Caco-2 (cell line): ENCODE results near the gene MAMLD1. TPM values are rescaled to one million over a fixed set of nuclear protein-coding genes. Genes with fewer than 3 reads are reported as not detected.

Experiments used
- BruUV-seq: library from RNA; stranded (reverse); fragments of 400-500 nt; replicated peaks from 2 replicates; lab custom pipeline; 2021; lab: Mats Ljungman, UMichigan
- CTCF ChIA-PET: fragments of 300-600 bp; sonication (Branson Sonifier 250); formaldehyde crosslinking; loops from one replicate; lab custom pipeline; 2022; ENCODE audit warnings: antibody characterized with exemption; lab: Charles Lee
- POLR2A ChIA-PET: fragments of 300-600 bp; sonication (Branson Sonifier 250); formaldehyde crosslinking; loops from one replicate; lab custom pipeline; 2022; ENCODE audit warnings: antibody characterized with exemption; lab: Charles Lee
- DNase-seq, 2 experiments: peaks; one replicate each; pipeline versions ENCODE4 v3.0.0 to v3.0.0-alpha.2; 2020 to 2022
- H3K27me3 ChIP-seq: replicated peaks from 2 replicates; pipeline ENCODE4 v1.6.0; 2011; ENCODE audit warnings: low read length; ENCODE audit not compliant: control insufficient read depth, insufficient read depth
- H3K36me3 ChIP-seq: 2 replicates; pipeline ENCODE4 v1.5.1; 2011; ENCODE audit warnings: low read length; ENCODE audit not compliant: control insufficient read depth, insufficient read depth
- H3K4me1 ChIP-seq: fragments of 250-450 bp; sonication (Bioruptor Pico); 2 replicates; pipeline ENCODE4 v1.5.1; 2020; ENCODE audit warnings: mild to moderate bottlenecking
- H3K4me3 ChIP-seq: 2 replicates; pipeline ENCODE4 v1.5.1; 2011; ENCODE audit warnings: low read depth, mild to moderate bottlenecking, control low read depth, low read length
- H3K9me3 ChIP-seq: fragments of 250-450 bp; sonication (Bioruptor Pico); 2 replicates; pipeline ENCODE4 v1.5.1; 2020; ENCODE audit warnings: mild to moderate bottlenecking, moderate library complexity
- H3K27ac Mint-ChIP-seq: one replicate; pipeline ENCODE4 v1.8.0; 2022; ENCODE audit warnings: mixed read lengths; ENCODE audit not compliant: unreplicated experiment
- H3K27me3 Mint-ChIP-seq: one replicate; pipeline ENCODE4 v1.8.0; 2022; ENCODE audit warnings: mixed read lengths; ENCODE audit not compliant: insufficient read depth, unreplicated experiment
- H3K36me3 Mint-ChIP-seq: one replicate; pipeline ENCODE4 v1.8.0; 2022; ENCODE audit warnings: mild to moderate bottlenecking, mixed read lengths; ENCODE audit not compliant: insufficient read depth, unreplicated experiment
- H3K4me1 Mint-ChIP-seq: one replicate; pipeline ENCODE4 v1.8.0; 2022; ENCODE audit warnings: low read depth, mixed read lengths; ENCODE audit not compliant: unreplicated experiment
- H3K4me3 Mint-ChIP-seq: one replicate; pipeline ENCODE4 v1.8.0; 2022; ENCODE audit warnings: mild to moderate bottlenecking, moderate library complexity, mixed read lengths; ENCODE audit not compliant: unreplicated experiment
- H3K9me3 Mint-ChIP-seq: one replicate; pipeline ENCODE4 v1.8.0; 2022; ENCODE audit warnings: mixed read lengths; ENCODE audit not compliant: unreplicated experiment
- intact Hi-C: fragments of 100-400 bp; cut with micrococcal nuclease; formaldehyde crosslinking; loops from one replicate; pipeline ENCODE4 v1.10.0; 2022; ENCODE audit not compliant: unreplicated experiment
- total RNA-seq: library from RNA; stranded (reverse); gene quantifications from 2 replicates; pipeline ENCODE4 v1.2.3, GENCODE V29; 2022
- TF ChIP-seq, protein P1 (sequence below), 2 experiments: fragments of 200-600 bp in 1 of 2; IDR thresholded peaks; 1 replicate in 1 of 2; 2 replicates in 1 of 2; pipeline versions ENCODE4 v1.5.1 to v1.8.0; 2011 to 2022; ENCODE audit warnings: antibody characterized with exemption in 1 of 2, control low read depth in 1 of 2, inconsistent platforms in 1 of 2, low read depth in 1 of 2, low read length in 1 of 2, mild to moderate bottlenecking in 1 of 2, moderate library complexity in 1 of 2; ENCODE audit not compliant: insufficient read depth in 1 of 2, severe bottlenecking in 1 of 2, unreplicated experiment in 1 of 2

MAMLD1 gene
- total RNA-seq, 1 experiment from 2014 or later: not detected

DNA sequence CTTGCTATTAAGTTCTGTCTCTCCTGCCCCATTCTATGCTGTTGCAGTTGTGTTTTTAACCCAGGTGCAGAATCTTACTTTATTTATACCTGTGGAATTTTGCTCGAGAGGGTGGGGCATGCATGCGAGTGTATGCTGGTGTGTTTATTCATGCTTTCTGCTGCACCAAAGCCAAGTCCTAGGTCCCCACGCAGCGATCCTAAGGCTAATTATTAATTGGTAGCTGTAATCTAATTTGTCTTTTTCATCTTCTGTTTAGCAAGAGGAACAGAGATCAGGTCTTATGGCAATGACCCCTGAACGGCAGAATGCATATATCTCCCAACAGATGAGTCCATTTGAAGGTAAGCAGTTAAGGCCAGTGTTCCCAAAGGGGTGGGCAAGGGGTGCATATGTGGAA, 146.6 kb downstream of the MAMLD1 start:
- DNase-seq: no peak
- no peak overlapping the region for H3K4me3 Mint-ChIP-seq
- H3K27ac Mint-ChIP-seq: no peak overlapping the region
- no peaks in the 10 kb centered on the region for H3K36me3 ChIP-seq
- no peaks in the 10 kb centered on the region for H3K27me3 Mint-ChIP-seq
- intact Hi-C loops: no loop called here
- no TSS peak for BruUV-seq
- no peak overlapping the region for H3K4me3 ChIP-seq
- no peaks in the 10 kb centered on the region for H3K9me3 Mint-ChIP-seq
- no peaks in the 10 kb centered on the region for H3K27me3 ChIP-seq
- no peaks in the 10 kb centered on the region for H3K4me1 Mint-ChIP-seq
- no peaks in the 10 kb centered on the region for H3K4me1 ChIP-seq
- H3K36me3 Mint-ChIP-seq: no peaks in the 10 kb centered on the region
- no peaks in the 10 kb centered on the region for H3K9me3 ChIP-seq
- CTCF ChIA-PET: no interaction called here
- TF ChIP-seq, protein P1, sequence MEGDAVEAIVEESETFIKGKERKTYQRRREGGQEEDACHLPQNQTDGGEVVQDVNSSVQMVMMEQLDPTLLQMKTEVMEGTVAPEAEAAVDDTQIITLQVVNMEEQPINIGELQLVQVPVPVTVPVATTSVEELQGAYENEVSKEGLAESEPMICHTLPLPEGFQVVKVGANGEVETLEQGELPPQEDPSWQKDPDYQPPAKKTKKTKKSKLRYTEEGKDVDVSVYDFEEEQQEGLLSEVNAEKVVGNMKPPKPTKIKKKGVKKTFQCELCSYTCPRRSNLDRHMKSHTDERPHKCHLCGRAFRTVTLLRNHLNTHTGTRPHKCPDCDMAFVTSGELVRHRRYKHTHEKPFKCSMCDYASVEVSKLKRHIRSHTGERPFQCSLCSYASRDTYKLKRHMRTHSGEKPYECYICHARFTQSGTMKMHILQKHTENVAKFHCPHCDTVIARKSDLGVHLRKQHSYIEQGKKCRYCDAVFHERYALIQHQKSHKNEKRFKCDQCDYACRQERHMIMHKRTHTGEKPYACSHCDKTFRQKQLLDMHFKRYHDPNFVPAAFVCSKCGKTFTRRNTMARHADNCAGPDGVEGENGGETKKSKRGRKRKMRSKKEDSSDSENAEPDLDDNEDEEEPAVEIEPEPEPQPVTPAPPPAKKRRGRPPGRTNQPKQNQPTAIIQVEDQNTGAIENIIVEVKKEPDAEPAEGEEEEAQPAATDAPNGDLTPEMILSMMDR (IDR thresholded peaks at IDR 0.05; ENCODE audit: insufficient read depth in 1 of 2, low read depth in 1 of 2, low read length in 1 of 2, severe bottlenecking in 1 of 2, unreplicated experiment in 1 of 2): no peak
- POLR2A ChIA-PET: no interaction called here

DNA sequence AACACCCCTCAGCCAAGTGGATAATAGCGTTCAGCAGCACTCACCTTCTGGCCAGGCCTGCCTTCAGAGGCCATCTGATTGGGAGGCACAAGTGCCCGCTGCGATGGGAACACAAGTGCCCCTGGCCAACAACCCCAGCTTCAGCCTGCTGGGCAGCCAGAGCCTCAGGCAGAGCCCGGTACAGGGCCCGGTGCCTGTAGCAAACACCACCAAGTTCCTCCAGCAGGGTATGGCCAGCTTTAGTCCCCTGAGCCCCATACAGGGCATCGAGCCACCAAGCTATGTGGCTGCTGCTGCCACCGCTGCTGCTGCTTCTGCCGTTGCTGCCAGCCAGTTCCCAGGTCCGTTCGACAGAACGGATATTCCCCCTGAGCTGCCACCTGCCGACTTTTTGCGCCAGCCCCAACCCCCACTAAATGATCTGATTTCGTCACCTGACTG, 149.4 kb downstream of the MAMLD1 start:
- H3K4me1 ChIP-seq: no peaks in the 10 kb centered on the region
- BruUV-seq: no TSS peak
- no peak for DNase-seq
- Mint-ChIP-seq H3K9me3 (no peaks in the 10 kb centered on the region), H3K27me3 (peaks cover 9% of the 10 kb centered on the region), H3K4me1 (no peaks in the 10 kb centered on the region), H3K27ac (no peak overlapping the region), H3K4me3 (no peak overlapping the region), H3K36me3 (no peaks in the 10 kb centered on the region)
- intact Hi-C loops: no loop called here
- no peak overlapping the region for H3K4me3 ChIP-seq
- POLR2A ChIA-PET: no interaction called here
- H3K9me3 ChIP-seq: no peaks in the 10 kb centered on the region
- H3K36me3 ChIP-seq: no peaks in the 10 kb centered on the region
- TF ChIP-seq, protein P1 (IDR thresholded peaks at IDR 0.05; ENCODE audit: insufficient read depth in 1 of 2, low read depth in 1 of 2, low read length in 1 of 2, severe bottlenecking in 1 of 2, unreplicated experiment in 1 of 2): no peak
- no peaks in the 10 kb centered on the region for H3K27me3 ChIP-seq
- CTCF ChIA-PET: no interaction called here

DNA sequence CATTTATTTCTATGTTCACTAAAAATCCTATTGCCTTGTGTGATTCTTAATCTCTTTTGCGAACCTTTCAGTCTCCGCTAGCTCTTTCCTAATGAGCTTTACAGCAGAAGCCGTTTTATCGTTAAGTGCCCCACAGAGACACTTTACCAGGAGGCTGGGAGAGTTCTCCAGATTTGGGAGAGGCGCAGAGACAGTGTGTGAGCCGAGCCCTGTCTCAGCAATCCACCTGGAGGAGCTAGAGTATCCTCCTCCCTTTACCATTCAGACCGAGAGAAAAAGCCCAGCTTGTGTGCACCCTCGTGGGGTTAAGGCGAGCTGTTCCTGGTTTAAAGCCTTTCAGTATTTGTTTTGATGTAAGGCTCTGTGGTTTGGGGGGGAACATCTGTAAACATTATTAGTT, 150.4 kb downstream of the MAMLD1 start:
- Mint-ChIP-seq H3K36me3 (no peaks in the 10 kb centered on the region), H3K4me1 (no peaks in the 10 kb centered on the region), H3K9me3 (no peaks in the 10 kb centered on the region), H3K27me3 (peaks cover 9% of the 10 kb centered on the region), H3K27ac (no peak overlapping the region), H3K4me3 (no peak overlapping the region)
- no peak overlapping the region for H3K4me3 ChIP-seq
- POLR2A ChIA-PET: no interaction called here
- CTCF ChIA-PET: interaction anchor here (0.5 kb wide), 1 partner anchor 11 kb away, joined by 3 read pairs; no protein-coding TSS in a partner anchor
- no peaks in the 10 kb centered on the region for H3K9me3 ChIP-seq
- no TSS peak for BruUV-seq
- no peak for DNase-seq
- no peaks in the 10 kb centered on the region for H3K4me1 ChIP-seq
- intact Hi-C loops: no loop called here
- no peaks in the 10 kb centered on the region for H3K27me3 ChIP-seq
- TF ChIP-seq, protein P1 (IDR thresholded peaks at IDR 0.05; ENCODE audit: insufficient read depth in 1 of 2, low read depth in 1 of 2, low read length in 1 of 2, severe bottlenecking in 1 of 2, unreplicated experiment in 1 of 2): no peak
- no peaks in the 10 kb centered on the region for H3K36me3 ChIP-seq
